Omental fat pad (tissue), 4 donors: ENCODE data around the gene INPP5F. TPM values are rescaled to one million over a fixed set of nuclear protein-coding genes. Genes with fewer than 3 reads are reported as not detected.

Experiments used
- ATAC-seq: fragments of 150-250 bp; one replicate; pipeline ENCODE4 v1.9.1; 2016; ENCODE audit warnings: mild to moderate bottlenecking, moderate library complexity; ENCODE audit not compliant: low FRiP score
- DNase-seq: peaks from one replicate; pipeline ENCODE4 v3.0.0-alpha.2; 2019; ENCODE audit warnings: low spot score
- CTCF ChIP-seq, 3 donors: fragments of 450-650 bp; IDR thresholded peaks; one replicate each; pipeline ENCODE4 v1.5.1; 2016 to 2017; ENCODE audit warnings: antibody characterized with exemption in 3 of 3, mild to moderate bottlenecking in 3 of 3, moderate library complexity in 2 of 3
- small RNA-seq: library from RNA; depleted of rRNA; stranded (forward); fragments of <200 nt; gene quantifications from one replicate; pipeline ENCODE3, GENCODE V24; 2016
- total RNA-seq, 4 donors: library from RNA; depleted of rRNA; stranded (reverse); fragments of >200 nt; gene quantifications; one replicate each; pipeline ENCODE4 v1.1.0, GENCODE V29; 2016

INPP5F gene
- total RNA-seq, 4 donors from 2014 or later = 7.8 to 19.8 (median 12.3) TPM

- no peak for ATAC-seq
- TF ChIP-seq CTCF (IDR thresholded peaks at IDR 0.05) = no peak
- DNase-seq = no peak
Measured at GRCh38 chr10:119872610-119872859, 146.7 kb downstream of the INPP5F start, which contains the start of gene MCMBP. Gene MCMBP, minus strand, starts transcription at chr10:119872843. Its CDS starts 259 bp downstream, at chr10:119872584.

DNA sequence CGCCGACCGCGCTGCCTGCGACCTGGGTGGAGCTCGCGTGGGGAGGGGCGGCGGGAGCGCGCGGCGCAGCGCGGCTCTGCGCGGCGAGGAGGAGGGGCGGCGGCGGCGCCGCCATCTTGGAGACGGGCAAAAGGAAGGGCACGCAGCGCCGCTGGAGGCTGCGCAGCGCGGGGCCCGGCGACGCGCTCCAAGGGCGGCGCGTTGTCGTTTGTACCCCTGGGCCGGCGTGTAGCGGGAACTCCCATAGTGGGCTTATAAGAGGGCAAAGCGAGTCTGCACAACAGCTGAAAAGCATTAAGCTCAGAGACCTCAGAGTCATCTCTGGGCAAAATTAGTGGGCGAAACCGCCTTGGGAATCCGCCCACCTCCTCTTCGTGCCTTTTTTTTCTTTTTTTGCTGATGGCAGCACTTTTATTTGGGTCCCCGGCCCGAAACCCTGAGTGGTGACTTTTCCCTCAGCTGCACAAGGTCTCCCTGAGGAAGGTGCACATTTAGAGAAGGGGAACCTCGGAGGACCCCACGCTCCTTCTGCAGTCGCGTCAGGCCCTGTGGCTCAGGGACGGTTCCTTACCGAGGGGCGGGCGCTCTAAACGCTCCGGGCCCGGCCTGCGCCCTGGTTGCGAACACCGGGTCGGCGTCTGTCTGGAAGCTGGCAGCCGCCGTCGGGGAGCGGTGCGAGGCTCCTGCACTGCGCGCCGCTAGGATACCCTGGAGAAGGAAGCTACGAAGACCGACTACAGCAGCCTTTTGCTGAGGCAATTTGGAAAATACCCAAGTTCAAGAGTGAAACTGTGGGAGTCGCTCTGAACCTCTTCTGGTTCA, 147.2 kb downstream of the INPP5F start:
- no peak for TF ChIP-seq CTCF (IDR thresholded peaks at IDR 0.05)
- peak; percentile 28 for DNase-seq
- ATAC-seq = peak; percentile 95

- TF ChIP-seq CTCF (IDR thresholded peaks at IDR 0.05) = no peak
- DNase-seq = no peak
- ATAC-seq = no peak
Measured at GRCh38 chr10:119878524-119878923, 152.7 kb downstream of the INPP5F start.

Small RNA genes within 50 kb of the gene (small RNA-seq; reads per million reads assigned to genes)
- gene RN7SL846P = not detected

Other genes with a start within 250 kb of the INPP5F start
- gene RGS10, start 183.3 kb upstream of the INPP5F start, total RNA-seq = 10 to 100 TPM; 12.3 to 40.2 (median 18.7) TPM
- 10 to 100 TPM; 62.0 to 90.8 (median 65.9) TPM for gene TIAL1, start 129.1 kb upstream of the INPP5F start, total RNA-seq
- 10 to 100 TPM; 16.1 to 98.0 (median 58.8) TPM for gene BAG3, start 74.7 kb upstream of the INPP5F start, total RNA-seq
- 10 to 100 TPM; 38.6 to 85.1 (median 56.3) TPM for gene MCMBP, start 146.8 kb downstream of the INPP5F start, total RNA-seq
- 10 to 100 TPM; 15.9 to 37.3 (median 19.7) TPM for gene SEC23IP, start 166.7 kb downstream of the INPP5F start, total RNA-seq